MCF 10A (cell line): ENCODE results near the gene SLC27A1. TPM values are rescaled to one million over a fixed set of nuclear protein-coding genes. Genes with fewer than 3 reads are reported as not detected.

ENCODE experiments used
- BruUV-seq: library from RNA; stranded (reverse); fragments of 400-500 nt; replicated peaks from 2 replicates; lab custom pipeline; 2021; lab: Mats Ljungman, UMichigan
- CTCF ChIA-PET: fragments of 300-600 bp; sonication (Branson Sonifier 250); formaldehyde crosslinking; extraction: SDS; loops from one replicate; lab custom pipeline; 2021; ENCODE audit warnings: antibody characterized with exemption, inconsistent platforms; lab: Yijun Ruan, JAX
- POLR2A ChIA-PET: fragments of 300-600, 350-650 bp; sonication (Branson Sonifier 250); formaldehyde crosslinking; extraction: SDS; loops from one replicate; lab custom pipeline; 2020; ENCODE audit warnings: antibody characterized with exemption, inconsistent platforms; lab: Yijun Ruan, JAX
- DNase-seq: peaks from one replicate; pipeline ENCODE4 v3.0.0-alpha.2; 2018; ENCODE audit not compliant: unreplicated experiment
- H3K27ac Mint-ChIP-seq: one replicate; pipeline ENCODE4 v1.8.0; 2022; ENCODE audit warnings: mild to moderate bottlenecking, low read depth, mixed read lengths; ENCODE audit not compliant: unreplicated experiment
- H3K27me3 Mint-ChIP-seq: one replicate; pipeline ENCODE4 v1.8.0; 2022; ENCODE audit warnings: mixed read lengths; ENCODE audit not compliant: insufficient read depth, unreplicated experiment
- H3K36me3 Mint-ChIP-seq: one replicate; pipeline ENCODE4 v1.8.0; 2022; ENCODE audit warnings: mild to moderate bottlenecking, moderate library complexity, mixed read lengths; ENCODE audit not compliant: insufficient read depth, unreplicated experiment
- H3K4me1 Mint-ChIP-seq: one replicate; pipeline ENCODE4 v1.8.0; 2022; ENCODE audit warnings: mixed read lengths; ENCODE audit not compliant: insufficient read depth, unreplicated experiment
- H3K4me3 Mint-ChIP-seq: one replicate; pipeline ENCODE4 v1.8.0; 2022; ENCODE audit warnings: mild to moderate bottlenecking, moderate library complexity, mixed read lengths; ENCODE audit not compliant: unreplicated experiment
- H3K9me3 Mint-ChIP-seq: one replicate; pipeline ENCODE4 v1.8.0; 2022; ENCODE audit warnings: mixed read lengths; ENCODE audit not compliant: unreplicated experiment
- CTCF ChIP-seq: fragments of 200-600 bp; IDR thresholded peaks from one replicate; pipeline ENCODE4 v1.8.0; 2022; ENCODE audit warnings: antibody characterized with exemption, mild to moderate bottlenecking; ENCODE audit not compliant: unreplicated experiment
- intact Hi-C: fragments of 100-400 bp; cut with micrococcal nuclease; formaldehyde crosslinking; loops from 2 replicates; pipeline ENCODE4 v1.14.1; 2022
- total RNA-seq: library from RNA; stranded (reverse); gene quantifications from 2 replicates; pipeline ENCODE4 v1.2.3, GENCODE V29; 2022

The SLC27A1 gene
- total RNA-seq, 1 experiment from 2014 or later, result 5.0 TPM

GRCh38 chr19:17468302-17469091, 1.8 kb upstream of the SLC27A1 start:
- H3K27me3 Mint-ChIP-seq, result no peaks in the 10 kb centered on the region
- no peaks in the 10 kb centered on the region for H3K9me3 Mint-ChIP-seq
- BruUV-seq, result no TSS peak
- peaks cover 39% of the 10 kb centered on the region for H3K4me1 Mint-ChIP-seq
- intact Hi-C loops, result loop anchor here (5.0 to 10.0 kb wide), 3 partner anchors 299 to 404 kb away; partner anchors contain the start of gene RPL18A
- H3K27ac Mint-ChIP-seq, result peak overlapping the region; percentile 97
- no peaks in the 10 kb centered on the region for H3K36me3 Mint-ChIP-seq
- POLR2A ChIA-PET, result interaction anchor here (0.7 to 1.9 kb wide), 9 partner anchors 11 to 659 kb away, joined by 3 to 8 read pairs (median 3); partner anchors contain the start of genes CCDC124, MVB12A and PGLS
- H3K4me3 Mint-ChIP-seq, result peak overlapping the region; percentile 91
- DNase-seq, result no peak
- CTCF ChIA-PET, result interaction anchor here (0.6 to 1.4 kb wide), 8 partner anchors 28 to 131 kb away, joined by 3 to 4 read pairs (median 4); partner anchors contain the start of genes GTPBP3 and PGLS
- no peak for TF ChIP-seq CTCF

GRCh38 chr19:17469092-17469480, 1.2 kb upstream of the SLC27A1 start:
- TSS peak; percentile 51 for BruUV-seq
- no peak for TF ChIP-seq CTCF
- Mint-ChIP-seq H3K4me3 (peak overlapping the region; percentile 91), H3K4me1 (peaks cover 39% of the 10 kb centered on the region), H3K9me3 (no peaks in the 10 kb centered on the region), H3K36me3 (no peaks in the 10 kb centered on the region), H3K27ac (peak overlapping the region; percentile 97), H3K27me3 (no peaks in the 10 kb centered on the region)
- POLR2A ChIA-PET, result interaction anchor here (0.6 to 1.9 kb wide), 8 partner anchors 10 to 658 kb away, joined by 3 to 8 read pairs (median 4); partner anchors contain the start of genes CCDC124 and MVB12A
- intact Hi-C loops, result loop anchor here (5.0 to 10.0 kb wide), 3 partner anchors 298 to 404 kb away; partner anchors contain the start of gene RPL18A
- CTCF ChIA-PET, result interaction anchor here (0.6 to 0.8 kb wide), 6 partner anchors 28 to 132 kb away, joined by 3 to 4 read pairs (median 4); partner anchors contain the start of genes GTPBP3 and PGLS
- DNase-seq, result no peak

- intact Hi-C loops, result loop anchor here (5.0 to 10.0 kb wide), 3 partner anchors 298 to 405 kb away; partner anchors contain the start of gene RPL18A
- H3K9me3 Mint-ChIP-seq, result no peaks in the 10 kb centered on the region
- no peaks in the 10 kb centered on the region for H3K36me3 Mint-ChIP-seq
Observed at GRCh38 chr19:17469481-17470067, 750 bp upstream of the SLC27A1 start.

More at GRCh38 chr19:17469481-17470067, 750 bp upstream of the SLC27A1 start:
- Mint-ChIP-seq H3K27ac (peak overlapping the region; percentile 97), H3K27me3 (no peaks in the 10 kb centered on the region), H3K4me3 (peak overlapping the region; percentile 91), H3K4me1 (peaks cover 39% of the 10 kb centered on the region)
- POLR2A ChIA-PET, result interaction anchor here (0.6 to 1.9 kb wide), 7 partner anchors 19 to 658 kb away, joined by 3 to 8 read pairs (median 3); partner anchors contain the start of genes CCDC124 and MVB12A
- CTCF ChIA-PET, result interaction anchor here (0.6 to 0.8 kb wide), 2 partner anchors 42 to 48 kb away, joined by 3 to 4 read pairs; partner anchors contain the start of gene PGLS
- peak; percentile 99 for DNase-seq
- BruUV-seq, result no TSS peak
- no peak for TF ChIP-seq CTCF
